ENCODE results near the gene RPS25.
"Not testable (repeated sequence)": the region's sequence is repeated elsewhere in the genome, so short reads cannot be mapped to it uniquely, and the experiment has no call there.

RPS25 gene

GRCh38 chr11:119018074-119018938, at the start of gene RPS25, which contains the start of gene TRAPPC4:
Gene RPS25, minus strand, starts transcription at chr11:119018343. Its CDS starts 59 bp downstream, at chr11:119018284.
Gene TRAPPC4, plus strand, starts transcription at chr11:119018766. Its CDS starts 30 bp downstream, at chr11:119018796.
- FAIRE-seq = peak; percentile 94
- DNase-seq (ENCODE audit: extremely low spot score, insufficient read length, low read depth) = peak; percentile 84

- FAIRE-seq (peak; percentile 95), DNase-seq (ENCODE audit: extremely low spot score, insufficient read length, low read depth) (peak; percentile 97)
Observed at GRCh38 chr11:119067371-119068222, 49.5 kb upstream of the RPS25 start, which contains the start of gene VPS11. Gene VPS11, plus strand, starts transcription at chr11:119067818. Its CDS starts 6 bp downstream, at chr11:119067824.

GRCh38 chr11:119065369-119065768, 47.2 kb upstream of the RPS25 start:
- FAIRE-seq = peak; percentile 73

GRCh38 chr11:119062779-119063178, 44.6 kb upstream of the RPS25 start:
- DNase-seq (ENCODE audit: extremely low spot score, insufficient read length, low read depth) = no peak
- no peak for FAIRE-seq

More at GRCh38 chr11:119065369-119065768, 47.2 kb upstream of the RPS25 start:
- no peak for DNase-seq (ENCODE audit: extremely low spot score, insufficient read length, low read depth)

DNA sequence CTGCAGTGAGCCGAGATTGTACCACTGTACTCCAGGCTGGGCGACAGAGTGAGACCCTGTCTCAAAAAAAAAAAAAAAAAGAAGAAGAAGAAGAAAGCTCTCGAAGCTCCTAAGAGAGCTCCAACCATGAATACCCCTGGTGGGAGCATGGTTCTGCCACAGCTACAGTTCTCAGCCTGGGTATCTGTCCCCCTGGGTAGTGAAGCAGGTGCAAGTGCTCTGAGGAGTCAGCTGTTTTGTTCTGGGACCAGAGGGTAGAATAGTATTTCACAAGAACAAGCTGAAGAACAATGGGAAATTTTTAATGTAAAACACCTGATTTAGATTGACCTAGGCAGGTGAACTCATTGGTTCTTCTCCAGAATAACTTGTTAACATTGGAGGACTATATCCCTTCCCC, 43.1 kb upstream of the RPS25 start:
- DNase-seq (ENCODE audit: extremely low spot score, insufficient read length, low read depth) (no peak), FAIRE-seq (no peak)

DNA sequence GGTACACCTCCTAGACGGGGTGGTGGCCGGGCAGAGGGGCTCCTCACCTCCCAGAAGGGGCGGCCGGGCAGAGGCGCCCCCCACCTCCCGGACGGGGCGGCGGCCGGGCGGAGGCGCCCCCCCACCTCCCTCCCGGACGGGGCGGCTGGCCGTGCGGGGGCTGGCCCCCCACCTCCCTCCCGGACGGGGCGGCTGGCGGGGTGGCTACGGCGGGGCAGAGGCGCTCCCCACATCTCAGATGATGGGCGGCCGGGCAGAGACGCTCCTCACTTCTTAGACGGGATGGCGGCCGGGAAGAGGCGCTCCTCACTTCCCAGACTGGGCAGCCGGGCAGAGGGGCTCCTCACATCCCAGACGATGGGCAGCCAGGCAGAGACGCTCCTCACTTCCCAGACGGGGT, 41.0 kb upstream of the RPS25 start:
- FAIRE-seq; DNase-seq (ENCODE audit: extremely low spot score, insufficient read length, low read depth): not testable (repeated sequence)

- FAIRE-seq (peak; percentile 86), DNase-seq (ENCODE audit: extremely low spot score, insufficient read length, low read depth) (peak; percentile 97)
Observed at GRCh38 chr11:119057000-119057769, 39.0 kb upstream of the RPS25 start, which contains the start of gene HYOU1. Gene HYOU1, minus strand, starts transcription at chr11:119057205. Its CDS starts 1,045 bp downstream, at chr11:119056160.

DNA sequence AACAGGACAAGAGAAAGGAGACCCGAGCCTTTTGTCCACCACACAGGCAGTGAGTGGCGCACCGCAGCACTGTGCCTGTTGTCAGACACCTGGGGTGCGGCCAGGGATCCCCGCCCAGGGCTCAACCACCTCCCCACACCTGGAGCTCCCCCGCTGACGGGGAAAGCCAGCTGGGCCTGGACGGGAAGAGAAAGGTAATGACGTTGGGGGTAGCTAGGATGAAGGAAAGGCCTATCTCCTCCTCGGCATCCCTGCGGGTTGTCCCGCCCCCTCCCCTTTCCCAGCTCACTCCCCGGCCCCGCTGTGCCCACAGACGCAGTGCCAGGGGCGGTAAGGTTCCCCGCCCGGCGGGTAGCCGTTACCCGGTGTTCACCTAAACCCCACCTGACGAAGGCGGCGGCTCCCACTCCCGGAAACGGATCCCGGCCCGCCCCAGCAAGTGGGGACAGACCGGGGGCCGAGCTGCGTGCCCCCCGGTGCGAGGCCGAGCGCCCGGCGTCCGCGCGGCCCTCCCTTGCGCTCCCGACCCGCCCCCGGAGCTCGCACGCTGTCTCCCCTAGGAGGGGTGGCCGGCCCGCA, 38.4 kb upstream of the RPS25 start:
- peak; percentile 54 for FAIRE-seq
- peak; percentile 23 for DNase-seq (ENCODE audit: extremely low spot score, insufficient read length, low read depth)

DNA sequence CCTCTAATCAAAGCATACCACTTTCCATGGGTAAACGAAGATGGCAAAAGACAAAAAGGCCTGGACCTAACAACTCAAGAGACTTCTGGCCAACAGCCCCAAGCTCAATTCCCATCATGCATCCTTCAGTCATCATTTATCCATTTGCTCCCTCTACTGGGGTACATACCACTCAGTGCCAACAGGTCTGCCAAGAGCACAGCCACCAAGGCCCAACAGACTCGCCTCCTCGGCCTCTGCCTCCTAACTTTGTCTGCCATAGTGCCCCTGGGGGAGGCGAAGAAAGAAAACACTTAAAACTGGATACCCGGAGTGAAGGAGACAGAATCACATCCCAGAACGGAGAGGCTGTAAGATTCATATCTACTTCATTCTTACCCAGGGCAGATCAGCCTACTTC, 37.8 kb upstream of the RPS25 start:
- FAIRE-seq = no peak
- no peak for DNase-seq (ENCODE audit: extremely low spot score, insufficient read length, low read depth)

DNA sequence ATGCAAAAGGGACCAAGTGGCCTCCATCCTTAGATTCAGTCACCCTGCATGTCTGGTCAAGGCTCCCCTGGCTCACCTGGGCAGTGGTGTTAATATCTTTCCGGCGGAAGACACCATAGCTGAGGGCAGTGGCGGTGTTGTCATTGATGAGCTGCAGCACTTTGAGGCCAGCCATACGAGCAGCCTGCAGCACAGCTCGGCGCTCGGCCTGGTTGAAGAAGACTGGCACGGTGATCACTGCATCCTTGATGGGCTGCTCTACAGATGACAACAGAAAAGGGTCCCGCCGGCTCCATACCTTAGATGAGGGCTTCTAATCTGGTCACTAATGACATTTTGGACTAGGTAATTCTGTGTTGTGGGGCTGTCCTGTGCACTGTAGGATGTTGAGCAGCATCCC, 36.3 kb upstream of the RPS25 start:
- FAIRE-seq (no peak), DNase-seq (ENCODE audit: extremely low spot score, insufficient read length, low read depth) (no peak)

GRCh38 chr11:119052163-119052814, 34.1 kb upstream of the RPS25 start:
- FAIRE-seq (peak; percentile 54), DNase-seq (ENCODE audit: extremely low spot score, insufficient read length, low read depth) (no peak)

DNA sequence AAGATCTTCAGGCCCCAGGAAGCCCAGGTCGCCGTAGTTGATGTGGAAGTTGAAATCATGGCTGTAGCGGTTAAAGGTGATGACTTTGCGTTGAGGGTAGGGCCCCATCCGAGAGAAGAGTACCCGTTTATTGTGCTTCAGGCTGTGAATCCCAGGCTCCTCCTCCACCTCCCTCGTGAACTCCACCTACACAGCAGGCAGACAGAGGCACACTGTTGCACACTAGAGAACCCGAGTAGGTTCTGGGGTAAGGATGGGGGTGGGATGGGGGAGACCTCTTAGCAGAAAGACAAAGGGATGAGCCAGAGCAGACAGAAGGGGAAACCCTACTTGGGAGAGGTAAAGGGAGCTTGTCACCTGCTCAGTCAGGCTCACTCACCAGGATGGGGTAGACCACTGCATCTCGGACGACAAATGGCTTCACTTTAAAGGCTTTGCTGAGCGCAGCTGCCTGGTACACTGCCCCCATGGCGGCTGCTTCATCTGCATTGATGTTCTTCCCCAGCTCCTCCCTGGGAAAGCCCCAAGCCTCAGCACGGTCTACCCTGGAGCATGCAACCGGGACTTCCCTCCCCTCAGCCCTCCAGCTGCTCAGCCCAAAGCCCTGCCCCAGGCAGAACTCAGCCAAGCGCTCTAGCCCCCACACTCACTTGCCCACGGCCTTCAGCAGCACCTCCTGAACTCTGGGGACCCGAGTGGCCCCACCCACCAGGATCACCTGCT, 33.5 kb upstream of the RPS25 start:
- FAIRE-seq (peak; percentile 85), DNase-seq (ENCODE audit: extremely low spot score, insufficient read length, low read depth) (no peak)

DNA sequence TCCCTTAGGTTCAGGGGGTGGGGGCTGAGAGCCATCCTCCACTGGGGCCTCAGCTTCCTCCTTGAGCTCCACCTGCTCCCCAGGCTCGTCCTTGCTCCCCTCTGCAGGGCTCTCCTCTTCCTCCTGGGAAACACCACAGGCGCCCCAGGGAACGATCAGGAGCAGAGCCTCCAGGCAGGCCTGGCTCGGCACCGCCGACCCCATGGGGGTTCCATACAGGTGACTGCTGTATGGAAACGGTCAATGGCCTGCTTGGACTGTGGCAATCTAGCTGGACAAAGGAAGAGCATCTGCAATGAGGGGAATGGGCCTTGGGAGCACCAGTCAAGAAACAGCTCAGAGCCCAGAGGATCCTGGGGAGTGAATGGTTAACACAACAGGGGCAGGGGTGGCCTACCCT, 30.9 kb upstream of the RPS25 start:
- FAIRE-seq = no peak
- DNase-seq (ENCODE audit: extremely low spot score, insufficient read length, low read depth) = no peak

GRCh38 chr11:119048644-119049043, 30.5 kb upstream of the RPS25 start:
- FAIRE-seq (no peak), DNase-seq (ENCODE audit: extremely low spot score, insufficient read length, low read depth) (no peak)

GRCh38 chr11:119047205-119047604, 29.1 kb upstream of the RPS25 start:
- no peak for FAIRE-seq
- DNase-seq (ENCODE audit: extremely low spot score, insufficient read length, low read depth) = no peak

GRCh38 chr11:119046489-119046888, 28.3 kb upstream of the RPS25 start:
- FAIRE-seq (no peak), DNase-seq (ENCODE audit: extremely low spot score, insufficient read length, low read depth) (no peak)

DNA sequence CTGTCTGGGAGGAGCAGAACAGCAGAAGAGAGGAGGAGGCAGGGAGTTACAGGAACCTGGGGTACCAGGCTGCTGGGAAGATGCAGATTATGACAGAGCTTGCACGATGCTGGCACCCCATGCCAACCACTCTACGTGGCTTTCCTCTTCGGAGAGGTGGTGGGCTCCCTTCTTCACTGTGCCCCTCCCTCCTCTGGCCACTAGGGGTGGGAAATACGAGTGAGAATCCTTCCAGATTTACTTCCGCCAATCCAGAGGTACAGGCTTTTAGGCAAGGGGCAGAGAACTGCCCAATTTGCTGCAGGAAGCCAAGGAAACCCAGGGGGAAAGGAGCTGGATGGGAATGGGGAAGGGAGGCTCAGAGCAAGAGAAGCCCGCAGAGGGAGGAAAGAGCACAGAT, 26.6 kb upstream of the RPS25 start:
- FAIRE-seq = no peak
- no peak for DNase-seq (ENCODE audit: extremely low spot score, insufficient read length, low read depth)

DNA sequence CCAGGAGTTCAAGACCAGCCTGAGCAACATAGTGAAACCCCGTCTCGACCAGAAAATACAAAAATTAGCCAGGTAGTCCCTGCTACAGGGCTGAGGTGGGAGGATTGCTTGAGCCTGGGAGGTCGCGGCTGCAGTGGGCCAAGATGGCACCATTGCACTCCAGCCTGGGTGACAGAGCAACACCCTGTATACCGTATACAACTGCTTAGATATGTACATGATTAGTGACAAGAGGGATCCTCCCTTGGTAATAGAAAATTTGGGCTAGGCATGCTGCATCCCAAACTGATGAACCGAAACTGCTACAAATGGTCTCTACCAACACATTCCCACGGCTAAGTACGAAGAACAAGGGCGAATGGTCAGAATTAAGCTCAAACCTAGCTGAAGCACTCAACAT, 24.8 kb upstream of the RPS25 start:
- no peak for DNase-seq (ENCODE audit: extremely low spot score, insufficient read length, low read depth)
- FAIRE-seq = no peak

Measured in GM18507 (cell line).